HG03103 (cell line): ENCODE measurements around the gene SEMA5A.
A peak's percentile ranks its signal among the peaks of the same experiment; 100 is the strongest.
"Not testable (repeated sequence)": the region's sequence is repeated elsewhere in the genome, so short reads cannot be mapped to it uniquely, and the experiment has no call there.

ENCODE experiments used
- ATAC-seq: cut with Tn5 transposase; IDR thresholded peaks from one replicate; pipeline ENCODE4 v1.9.1; 2021; ENCODE audit warnings: low read depth; ENCODE audit not compliant: unreplicated experiment

SEMA5A gene

GRCh38 chr5:9375756-9376155 is 170.1 kb downstream of the SEMA5A start:
- ATAC-seq, result no peak

DNA sequence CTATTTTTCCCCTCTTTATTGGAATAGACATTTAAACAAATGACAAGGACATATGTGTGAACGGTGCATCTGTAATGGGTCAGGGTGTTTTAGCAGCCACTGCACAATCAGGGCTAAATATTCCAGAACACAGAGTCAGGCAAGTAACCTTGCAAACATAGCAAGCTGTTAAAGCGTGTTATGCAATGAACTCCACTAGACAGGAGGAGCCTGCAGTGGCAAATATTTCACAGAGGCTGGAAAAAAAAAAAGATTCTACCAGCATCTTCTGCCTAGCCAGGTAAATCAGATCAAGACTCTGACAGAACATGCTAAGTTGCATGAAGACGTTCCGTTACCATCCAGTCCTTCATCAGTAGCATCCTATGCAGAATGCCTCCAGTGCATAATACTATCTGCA is 171.8 kb downstream of the SEMA5A start:
- ATAC-seq, result no peak

- ATAC-seq, result no peak
Measured at GRCh38 chr5:9373571-9373970, 172.3 kb downstream of the SEMA5A start.

DNA sequence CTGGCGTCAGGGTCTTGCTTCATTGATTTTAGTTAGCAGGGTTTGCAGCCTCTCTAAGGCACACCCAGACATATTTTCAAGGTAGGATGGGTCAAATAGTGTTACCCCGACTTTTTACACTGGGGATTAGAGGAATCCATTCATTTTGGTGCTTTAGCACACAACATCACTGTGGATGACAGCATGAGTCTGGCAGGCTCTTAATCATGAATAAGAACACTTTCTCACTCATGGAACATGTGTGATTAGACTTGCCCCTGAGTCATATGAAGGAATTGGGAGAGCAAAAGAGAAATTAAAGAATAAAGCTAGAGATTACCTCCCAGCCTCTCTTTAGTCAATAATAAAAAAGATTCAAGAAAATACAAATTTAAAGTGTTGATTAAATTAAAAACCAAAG is 175.6 kb downstream of the SEMA5A start:
- ATAC-seq, result no peak

- ATAC-seq, result no peak
Measured at GRCh38 chr5:9365512-9365911, 180.4 kb downstream of the SEMA5A start.

DNA sequence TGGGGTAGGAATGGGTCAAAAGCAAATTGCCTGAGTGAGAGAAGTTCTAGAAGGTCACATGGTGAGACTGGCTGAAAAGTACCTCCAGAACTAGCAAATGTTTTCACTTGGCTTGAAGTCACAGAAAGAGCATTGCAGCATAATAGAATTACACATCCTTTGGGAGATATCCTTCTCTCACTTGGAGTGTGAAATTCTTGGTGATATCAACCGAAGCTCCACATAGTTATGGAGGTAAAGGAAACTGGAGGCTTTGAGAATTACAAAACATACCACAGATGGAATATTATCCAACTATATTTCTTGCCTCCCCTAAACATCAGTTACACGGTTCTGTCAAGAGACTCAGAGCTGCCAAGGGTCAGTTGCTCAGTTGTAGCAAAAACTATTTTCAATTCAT is 182.4 kb downstream of the SEMA5A start:
- ATAC-seq, result peak; percentile 12

- peak; percentile 47 for ATAC-seq
Measured at GRCh38 chr5:9363026-9363425, 182.8 kb downstream of the SEMA5A start.

GRCh38 chr5:9362600-9362999 is 183.3 kb downstream of the SEMA5A start:
- peak; percentile 54 for ATAC-seq

GRCh38 chr5:9361835-9362234 is 184.0 kb downstream of the SEMA5A start:
- ATAC-seq, result peak; percentile 58

- ATAC-seq, result no peak
Measured at GRCh38 chr5:9358961-9359685, 186.8 kb downstream of the SEMA5A start.

DNA sequence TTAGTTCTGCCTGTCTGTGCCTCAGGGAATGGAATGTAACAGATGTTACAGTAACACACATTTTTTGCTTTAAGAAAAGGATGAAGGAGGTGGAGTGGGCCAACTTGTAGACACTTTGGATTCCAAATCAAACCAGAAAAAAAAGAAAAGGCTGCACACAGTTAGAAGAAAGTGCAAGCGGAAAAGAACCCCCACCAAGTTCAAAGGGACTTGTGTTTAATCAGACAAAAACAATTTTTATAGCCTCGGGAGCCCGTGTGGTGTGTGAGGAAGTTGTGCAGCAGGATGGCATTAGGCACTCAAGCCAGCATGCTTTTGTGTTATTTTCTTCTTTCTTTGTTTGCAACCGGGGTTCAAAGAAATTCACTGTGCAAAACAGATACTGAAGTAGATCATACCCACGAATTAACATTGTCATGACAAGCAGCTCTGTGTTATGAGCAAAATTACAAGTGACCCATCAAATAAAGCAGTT is 189.5 kb downstream of the SEMA5A start:
- no peak for ATAC-seq

DNA sequence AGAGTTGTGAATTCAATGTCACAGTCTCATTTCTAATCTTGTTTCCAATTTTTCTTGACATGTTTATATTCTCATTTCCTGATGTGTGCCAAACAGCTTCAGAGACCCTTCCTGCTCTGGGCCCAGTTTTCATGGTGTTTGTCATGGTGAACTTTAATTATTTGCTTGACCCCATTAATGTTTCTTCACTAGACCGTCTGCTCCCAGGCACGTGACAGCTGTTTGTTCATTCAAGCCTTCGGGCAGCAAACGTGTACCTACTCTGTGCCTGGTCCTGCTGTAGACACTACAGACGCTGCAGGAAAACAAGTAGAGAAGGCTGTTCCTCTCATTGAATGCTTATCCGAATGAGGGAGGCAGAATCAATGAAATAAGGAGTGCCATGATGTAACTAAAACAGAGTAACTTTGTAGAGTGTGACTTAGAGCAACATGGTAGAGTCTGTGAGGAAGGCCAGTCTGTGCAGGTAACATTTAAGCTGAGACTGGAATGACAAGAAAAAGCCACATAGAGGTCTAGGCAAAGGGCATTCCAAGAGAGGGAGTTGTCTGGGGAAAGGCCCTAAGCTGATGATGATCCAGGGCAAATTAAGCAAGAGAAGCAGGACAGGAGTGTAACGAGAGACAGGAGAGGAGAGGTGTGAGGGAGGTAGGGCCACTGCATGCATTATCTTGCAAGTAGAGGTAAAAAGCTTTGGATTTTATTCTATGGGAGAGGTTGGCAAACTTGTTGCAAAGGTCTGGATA is 191.4 kb downstream of the SEMA5A start:
- no peak for ATAC-seq

DNA sequence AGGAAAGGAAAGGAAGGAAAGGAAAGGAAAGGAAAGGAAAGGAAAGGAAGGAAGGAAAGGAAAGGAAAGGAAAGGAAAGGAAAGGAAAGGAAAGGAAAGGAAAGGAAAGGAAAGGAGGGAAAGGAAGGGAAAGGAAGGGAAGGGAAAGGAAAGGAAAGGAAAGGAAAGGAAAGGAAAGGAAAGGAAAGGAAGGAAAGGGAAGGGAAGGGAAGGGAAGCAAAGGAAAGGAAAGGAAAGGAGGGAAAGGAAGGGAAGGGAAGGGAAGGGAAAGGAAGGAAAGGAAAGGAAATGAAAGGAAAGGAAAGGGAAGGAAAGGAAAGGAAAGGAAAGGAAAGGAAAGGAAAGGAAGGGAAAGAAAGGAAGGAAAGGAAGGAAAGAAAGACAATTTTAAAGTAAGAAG is 192.8 kb downstream of the SEMA5A start:
- not testable (repeated sequence) for ATAC-seq

GRCh38 chr5:9351546-9351945 is 194.3 kb downstream of the SEMA5A start:
- ATAC-seq, result no peak

DNA sequence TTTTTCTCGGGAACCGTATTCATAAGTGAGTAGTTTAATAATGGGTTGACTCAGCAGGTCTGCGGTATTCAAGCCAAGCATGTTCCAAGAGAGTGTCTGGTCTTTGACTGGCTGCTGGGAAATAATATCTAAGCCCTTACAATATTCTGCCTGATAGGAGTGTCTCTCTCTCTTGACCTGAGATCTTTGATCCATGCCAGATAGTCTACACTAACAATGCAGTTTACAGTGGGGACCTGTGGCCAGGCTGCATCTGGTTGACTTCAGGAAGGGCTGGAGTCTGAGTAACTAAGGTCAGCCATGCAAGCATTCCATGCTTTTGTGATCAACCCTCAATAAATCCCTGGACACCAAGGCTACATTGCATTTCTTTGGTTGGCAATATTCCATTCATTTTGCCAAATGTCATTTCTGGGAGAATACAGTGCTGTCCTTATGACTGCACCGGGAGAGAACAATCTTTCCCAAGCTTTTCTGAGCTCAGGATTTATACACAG is 195.5 kb downstream of the SEMA5A start:
- no peak for ATAC-seq

- ATAC-seq, result no peak
Measured at GRCh38 chr5:9348401-9348996, 197.4 kb downstream of the SEMA5A start.

GRCh38 chr5:9347541-9348295 is 198.2 kb downstream of the SEMA5A start:
- ATAC-seq, result no peak

GRCh38 chr5:9347032-9347431 is 198.8 kb downstream of the SEMA5A start:
- no peak for ATAC-seq

- no peak for ATAC-seq
Measured at GRCh38 chr5:9344751-9345240, 201.1 kb downstream of the SEMA5A start.

DNA sequence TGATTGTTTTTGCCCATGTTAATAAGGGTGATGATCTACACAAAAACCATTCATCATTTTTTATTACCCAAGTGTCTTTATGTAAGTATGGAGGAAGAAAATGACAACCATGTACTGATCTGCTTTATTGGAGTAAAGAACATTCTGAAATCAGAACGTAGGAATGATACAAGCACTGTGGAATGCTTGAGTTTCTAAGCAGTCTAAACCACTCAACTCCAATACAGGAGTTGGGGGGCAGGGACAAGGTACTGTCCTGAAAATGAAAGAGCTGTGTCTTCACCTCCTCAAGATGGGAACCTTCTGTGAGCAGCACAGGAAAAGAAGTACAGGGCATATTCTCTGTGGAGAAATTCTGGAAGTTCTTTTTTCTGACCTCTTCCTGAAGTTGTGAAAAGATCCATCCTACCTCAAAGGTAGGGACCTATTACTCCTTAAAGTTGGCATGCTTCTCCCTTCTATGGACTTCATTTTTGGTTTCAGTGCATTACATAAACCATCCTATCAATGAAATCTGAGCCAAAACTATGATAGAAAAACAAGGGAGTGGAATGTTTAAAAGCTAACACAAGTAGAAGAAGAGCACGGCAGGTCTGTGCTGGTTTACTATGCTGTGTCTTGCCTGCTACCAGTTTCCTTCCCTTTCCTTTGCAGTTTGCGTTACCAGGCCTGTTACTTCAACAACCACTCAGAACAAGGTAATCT is 202.6 kb downstream of the SEMA5A start:
- no peak for ATAC-seq
